Astrocyte of the spinal cord (primary cell): ENCODE data around the gene COL6A1.

Experiments used
- DNase-seq: peaks from one replicate; pipeline ENCODE4 v3.0.0; 2011; ENCODE audit warnings: low read depth, low spot score
- H3K4me3 ChIP-seq: 2 replicates; pipeline ENCODE4 v1.5.1; 2011; ENCODE audit warnings: low read depth, mild to moderate bottlenecking, low read length, moderate library complexity
- CTCF ChIP-seq: IDR thresholded peaks from 2 replicates; pipeline ENCODE4 v1.5.1; 2012; ENCODE audit warnings: low read depth, mild to moderate bottlenecking, low read length, inconsistent platforms
- in situ Hi-C: cut with HindIII; loops from 2 replicates; pipeline ENCODE4 v1.10.0; 2017; ENCODE audit warnings: low sequenced_read_pairs

Gene COL6A1

GRCh38 chr21:45937721-45938452 is 43.7 kb upstream of the COL6A1 start:
- no peak for DNase-seq
- TF ChIP-seq CTCF, result no peak
- no peak overlapping the region for H3K4me3 ChIP-seq
- in situ Hi-C loops, result no loop called here

GRCh38 chr21:45938453-45938755 is 43.2 kb upstream of the COL6A1 start:
- no peak for DNase-seq
- no peak for TF ChIP-seq CTCF
- H3K4me3 ChIP-seq, result no peak overlapping the region
- in situ Hi-C loops, result no loop called here

- no peak for TF ChIP-seq CTCF
- no peak for DNase-seq
- in situ Hi-C loops, result no loop called here
- no peak overlapping the region for H3K4me3 ChIP-seq
Measured at GRCh38 chr21:45938811-45939520, 42.6 kb upstream of the COL6A1 start.

- no peak for DNase-seq
- no peak overlapping the region for H3K4me3 ChIP-seq
- in situ Hi-C loops, result no loop called here
- TF ChIP-seq CTCF, result no peak
Measured at GRCh38 chr21:45939521-45940045, 42.0 kb upstream of the COL6A1 start.

- no peak for DNase-seq
- H3K4me3 ChIP-seq, result no peak overlapping the region
- TF ChIP-seq CTCF, result no peak
- in situ Hi-C loops, result no loop called here
Measured at GRCh38 chr21:45940091-45940490, 41.5 kb upstream of the COL6A1 start.

- TF ChIP-seq CTCF, result no peak
- DNase-seq, result no peak
- in situ Hi-C loops, result no loop called here
- H3K4me3 ChIP-seq, result no peak overlapping the region
Measured at GRCh38 chr21:45940621-45941337, 40.8 kb upstream of the COL6A1 start.
